NT2/D1 (cell line): Measurements from ENCODE around the gene KRTAP3-2.

ENCODE experiments used
- DNase-seq: peaks from one replicate; pipeline ENCODE4 v3.0.0-alpha.2; 2011; ENCODE audit warnings: low read depth, low spot score
- H3K27me3 ChIP-seq: 2 replicates; pipeline ENCODE4 v1.6.0; 2011; ENCODE audit warnings: mild to moderate bottlenecking; ENCODE audit not compliant: insufficient read length, insufficient read depth
- H3K36me3 ChIP-seq: 2 replicates; pipeline ENCODE4 v1.6.1; 2011; ENCODE audit warnings: mild to moderate bottlenecking, low read length, mixed read lengths; ENCODE audit not compliant: insufficient read depth, insufficient read length
- H3K4me1 ChIP-seq: 2 replicates; pipeline ENCODE4 v1.5.1; 2011; ENCODE audit not compliant: insufficient read depth, insufficient read length
- H3K4me3 ChIP-seq: 2 replicates; pipeline ENCODE4 v1.5.1; 2011; ENCODE audit warnings: low read depth; ENCODE audit not compliant: insufficient read length
- H3K9ac ChIP-seq: 2 replicates; pipeline ENCODE4 v1.6.0; 2011; ENCODE audit warnings: low read depth; ENCODE audit not compliant: insufficient read length
- H3K9me3 ChIP-seq: 2 replicates; pipeline ENCODE4 v1.5.1; 2011; ENCODE audit warnings: mild to moderate bottlenecking, low read length; ENCODE audit not compliant: insufficient read depth
- SUZ12 ChIP-seq: IDR thresholded peaks from 2 replicates; pipeline ENCODE4 v1.6.1; 2011; ENCODE audit not compliant: insufficient read length, insufficient read depth; ENCODE audit errors: extremely low read depth
- YY1 ChIP-seq: IDR thresholded peaks from 2 replicates; pipeline ENCODE4 v1.6.1; 2011; ENCODE audit not compliant: insufficient read length, insufficient read depth
- ZNF274 ChIP-seq: IDR thresholded peaks from 2 replicates; pipeline ENCODE4 v1.6.1; 2011; ENCODE audit warnings: mild to moderate bottlenecking, low read depth, low read length

Gene KRTAP3-2

DNA sequence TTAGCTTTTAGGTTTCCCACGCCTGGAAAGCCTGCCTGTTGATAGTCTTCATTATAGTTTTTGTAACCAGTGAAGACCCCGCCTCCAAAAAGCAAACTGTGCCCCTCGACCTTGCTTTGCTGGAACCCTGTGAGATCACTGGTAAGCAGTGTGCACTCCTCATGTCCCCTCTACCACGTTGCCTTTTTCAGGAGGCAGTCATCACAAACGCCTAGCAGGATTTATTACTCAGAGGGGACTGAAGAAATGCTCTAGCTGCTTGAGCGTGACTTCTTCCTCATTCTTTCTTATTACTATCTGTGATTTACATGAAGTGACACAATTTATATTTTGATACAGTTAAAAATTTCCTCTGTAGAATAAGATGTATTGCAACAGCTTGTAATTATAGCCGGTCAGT lies 15.7 kb upstream of the KRTAP3-2 start:
- no peaks in the 10 kb centered on the region for H3K27me3 ChIP-seq
- TF ChIP-seq YY1, result no peak
- no peak for TF ChIP-seq ZNF274
- TF ChIP-seq SUZ12, result no peak
- H3K9me3 ChIP-seq, result no peaks in the 10 kb centered on the region
- H3K36me3 ChIP-seq, result no peaks in the 10 kb centered on the region
- no peaks in the 10 kb centered on the region for H3K4me1 ChIP-seq
- DNase-seq, result no peak
- H3K9ac ChIP-seq, result no peak overlapping the region
- H3K4me3 ChIP-seq, result no peak overlapping the region

DNA sequence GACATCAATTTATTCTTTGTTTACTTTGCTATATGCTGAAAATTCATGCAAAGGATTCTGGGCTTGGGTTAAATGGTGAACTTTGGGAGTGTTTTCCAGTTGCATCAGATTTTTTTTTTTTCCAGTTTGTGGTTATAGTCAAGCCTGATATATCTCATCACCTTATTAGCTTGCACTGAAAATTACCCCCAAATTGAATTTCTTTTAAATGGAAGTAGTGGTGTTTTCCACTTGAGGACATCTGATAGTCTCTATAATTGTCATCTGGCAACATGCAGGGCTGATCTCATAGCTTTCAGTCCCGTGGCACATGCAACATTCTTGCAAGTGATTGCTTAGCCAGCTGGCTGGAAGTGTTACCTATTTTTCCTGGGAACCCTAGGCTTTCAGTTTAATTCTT lies 13.9 kb upstream of the KRTAP3-2 start:
- Histone ChIP-seq H3K36me3 (no peaks in the 10 kb centered on the region), H3K4me3 (no peak overlapping the region), H3K9me3 (no peaks in the 10 kb centered on the region), H3K9ac (no peak overlapping the region), H3K4me1 (peaks cover 3% of the 10 kb centered on the region), H3K27me3 (no peaks in the 10 kb centered on the region)
- no peak for TF ChIP-seq ZNF274
- no peak for TF ChIP-seq YY1
- no peak for TF ChIP-seq SUZ12
- no peak for DNase-seq

DNA sequence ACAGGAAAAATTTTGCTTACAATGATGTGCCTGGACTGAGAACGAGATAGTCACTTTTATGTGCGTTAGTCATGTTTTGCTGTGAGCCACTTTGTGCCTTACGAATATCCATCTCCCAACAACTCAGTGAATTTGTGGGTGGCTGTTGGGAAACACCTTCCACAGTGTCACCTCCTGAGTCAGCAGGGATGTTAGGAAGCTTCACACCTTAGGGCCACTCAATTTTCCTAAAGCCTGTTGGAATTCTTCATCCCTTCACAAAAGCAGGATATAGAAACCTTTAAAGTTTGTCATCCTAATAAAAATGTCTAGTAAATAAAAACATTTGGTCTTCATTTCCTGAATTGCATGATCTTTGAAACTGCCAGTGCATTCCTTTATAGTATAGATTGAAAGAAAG lies 13.5 kb upstream of the KRTAP3-2 start:
- DNase-seq, result no peak
- no peak overlapping the region for H3K9ac ChIP-seq
- H3K4me3 ChIP-seq, result no peak overlapping the region
- H3K36me3 ChIP-seq, result no peaks in the 10 kb centered on the region
- no peaks in the 10 kb centered on the region for H3K9me3 ChIP-seq
- TF ChIP-seq ZNF274 (no peak), SUZ12 (no peak)
- H3K27me3 ChIP-seq, result no peaks in the 10 kb centered on the region
- H3K4me1 ChIP-seq, result peaks cover 4% of the 10 kb centered on the region

DNA sequence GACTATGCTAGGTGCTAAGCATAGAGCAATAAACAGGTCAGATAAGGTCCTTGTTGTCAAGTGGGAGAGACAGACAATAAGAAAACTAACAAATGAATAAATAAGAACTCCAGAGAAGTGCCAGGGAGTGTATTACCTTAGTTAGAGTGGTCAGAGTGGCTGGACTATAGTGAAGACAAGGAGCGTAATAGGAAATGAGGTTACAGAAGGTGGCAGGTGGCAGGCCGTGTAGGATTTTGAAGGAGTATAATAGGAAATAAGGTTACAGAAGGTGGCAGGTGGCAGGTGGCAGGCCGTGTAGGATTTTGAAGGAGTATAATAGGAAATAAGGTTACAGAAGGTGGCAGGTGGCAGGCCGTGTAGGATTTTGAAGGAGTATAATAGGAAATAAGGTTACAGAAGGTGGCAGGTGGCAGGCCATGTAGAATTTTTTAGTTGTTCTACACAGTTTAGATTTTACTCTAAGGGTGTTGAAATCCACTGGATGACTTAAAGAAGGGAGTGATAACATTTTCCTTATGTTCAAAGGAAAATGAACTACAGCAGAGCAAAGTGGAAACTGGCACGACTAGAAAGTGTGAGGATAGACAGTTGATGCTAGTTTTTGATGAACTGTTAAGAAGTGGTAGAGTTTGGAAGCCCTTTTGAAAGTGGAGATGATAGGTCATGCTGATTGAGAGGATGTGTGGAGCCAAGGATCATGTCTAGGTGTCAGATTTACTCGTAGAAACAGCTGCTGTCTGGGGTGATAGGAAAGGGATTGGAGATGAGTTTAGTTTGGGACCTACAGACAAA lies 12.8 kb upstream of the KRTAP3-2 start:
- DNase-seq, result no peak
- H3K9ac ChIP-seq, result no peak overlapping the region
- peaks cover 4% of the 10 kb centered on the region for H3K4me1 ChIP-seq
- TF ChIP-seq SUZ12 (no peak), YY1 (no peak), ZNF274 (no peak)
- no peaks in the 10 kb centered on the region for H3K9me3 ChIP-seq
- no peak overlapping the region for H3K4me3 ChIP-seq
- H3K27me3 ChIP-seq, result no peaks in the 10 kb centered on the region
- H3K36me3 ChIP-seq, result no peaks in the 10 kb centered on the region

DNA sequence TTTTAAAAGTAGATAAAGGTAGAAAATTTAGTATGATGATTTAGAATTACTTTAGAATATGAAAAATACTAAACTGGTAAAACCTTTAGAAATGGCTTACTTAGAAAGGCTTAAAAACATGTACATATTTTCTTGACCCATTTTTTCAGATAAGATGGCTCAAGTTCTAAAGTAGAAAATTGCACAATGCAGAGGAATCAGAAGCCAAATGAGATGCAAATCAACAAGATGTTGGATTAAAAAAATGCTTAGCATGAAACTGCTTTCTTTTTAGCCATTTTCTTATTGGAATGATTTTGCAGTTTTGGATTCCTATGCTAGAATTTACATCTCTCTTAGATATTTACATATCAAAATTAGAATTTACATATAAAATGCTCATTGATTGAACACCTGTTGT lies 10.7 kb upstream of the KRTAP3-2 start:
- Histone ChIP-seq H3K36me3 (no peaks in the 10 kb centered on the region), H3K4me1 (peaks cover 4% of the 10 kb centered on the region), H3K27me3 (no peaks in the 10 kb centered on the region), H3K9ac (no peak overlapping the region), H3K9me3 (no peaks in the 10 kb centered on the region), H3K4me3 (no peak overlapping the region)
- DNase-seq, result no peak
- TF ChIP-seq YY1 (no peak), ZNF274 (no peak), SUZ12 (no peak)

DNA sequence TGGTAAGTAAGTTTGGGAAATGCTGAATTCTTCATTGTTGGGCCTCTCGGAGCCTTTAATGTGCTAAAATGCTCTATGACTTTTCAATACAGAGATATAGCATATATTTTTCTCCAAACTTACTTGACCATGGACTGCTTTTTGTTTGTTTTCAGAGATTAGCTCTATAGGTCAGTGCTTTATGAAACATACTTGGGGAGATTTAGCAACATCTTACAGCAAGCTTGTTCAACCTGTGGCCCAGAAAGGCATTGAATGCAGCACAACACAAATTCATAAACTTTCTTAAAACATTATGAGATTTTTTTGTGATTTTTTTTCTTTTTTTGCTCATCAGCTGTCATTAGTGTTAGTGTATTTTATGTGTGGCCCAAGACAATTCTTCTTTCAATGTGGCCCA lies 10.2 kb upstream of the KRTAP3-2 start:
- no peaks in the 10 kb centered on the region for H3K9me3 ChIP-seq
- H3K9ac ChIP-seq, result no peak overlapping the region
- no peak for DNase-seq
- no peak for TF ChIP-seq ZNF274
- no peak for TF ChIP-seq SUZ12
- no peak for TF ChIP-seq YY1
- no peak overlapping the region for H3K4me3 ChIP-seq
- H3K4me1 ChIP-seq, result peaks cover 4% of the 10 kb centered on the region
- H3K36me3 ChIP-seq, result no peaks in the 10 kb centered on the region
- no peaks in the 10 kb centered on the region for H3K27me3 ChIP-seq

DNA sequence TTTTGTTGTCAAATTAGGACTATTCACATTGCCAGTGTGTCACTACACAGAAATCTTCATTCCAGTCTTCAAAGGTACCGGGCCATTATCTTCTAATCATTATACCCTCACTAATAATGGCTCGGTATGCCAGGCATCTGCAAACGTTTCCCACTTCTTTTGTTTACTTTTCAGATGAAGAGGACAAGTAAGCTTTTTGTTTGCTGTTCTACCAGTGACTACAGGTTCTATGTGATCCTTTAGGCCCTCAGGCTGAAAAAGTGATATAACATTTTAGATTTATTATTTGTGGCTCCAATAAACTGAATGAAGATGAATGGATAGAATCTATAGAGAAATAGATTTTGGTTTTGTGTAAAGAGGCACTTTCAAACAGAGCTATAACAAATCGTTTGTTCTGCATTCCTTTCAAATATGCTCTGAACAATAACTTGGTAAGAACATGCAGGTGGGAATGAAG lies 9.6 kb upstream of the KRTAP3-2 start:
- peak; percentile 18 for DNase-seq
- H3K36me3 ChIP-seq, result no peaks in the 10 kb centered on the region
- peaks cover 4% of the 10 kb centered on the region for H3K4me1 ChIP-seq
- H3K9me3 ChIP-seq, result no peaks in the 10 kb centered on the region
- H3K27me3 ChIP-seq, result no peaks in the 10 kb centered on the region
- no peak overlapping the region for H3K4me3 ChIP-seq
- no peak for TF ChIP-seq SUZ12
- no peak for TF ChIP-seq ZNF274
- no peak for TF ChIP-seq YY1
- no peak overlapping the region for H3K9ac ChIP-seq
